A673 (cell line): ENCODE data around the gene TMEM178A. TPM values are rescaled to one million over a fixed set of nuclear protein-coding genes. Genes with fewer than 3 reads are reported as not detected.

Experiments
- BruUV-seq: library from RNA; stranded (reverse); fragments of 400-500 nt; replicated peaks from 2 replicates; lab custom pipeline; 2021; lab: Mats Ljungman, UMichigan
- CTCF ChIA-PET: fragments of 300-600 bp; sonication (Branson Sonifier 250); formaldehyde crosslinking; loops from one replicate; lab custom pipeline; 2022; ENCODE audit warnings: antibody characterized with exemption; lab: Charles Lee
- POLR2A ChIA-PET: fragments of 300-600 bp; sonication (Branson Sonifier 250); formaldehyde crosslinking; loops from one replicate; lab custom pipeline; 2022; ENCODE audit warnings: antibody characterized with exemption; ENCODE audit not compliant: low non-redundant PET; lab: Charles Lee
- DNase-seq: peaks from one replicate; pipeline ENCODE4 v3.0.0-alpha.2; 2015; ENCODE audit warnings: low spot score
- H3K27ac ChIP-seq: fragments of 200-600 bp; sonication (generic); 2 replicates; pipeline ENCODE4 v1.5.1; 2016; ENCODE audit warnings: mixed run types, low read depth, mild to moderate bottlenecking, mixed read lengths, antibody characterized with exemption, low read length; ENCODE audit not compliant: poor library complexity, severe bottlenecking
- H3K27me3 ChIP-seq: fragments of 200-600 bp; sonication (generic); replicated peaks from 2 replicates; pipeline ENCODE4 v1.6.1; 2017; ENCODE audit warnings: mixed run types, low read depth, mild to moderate bottlenecking, mixed read lengths, antibody characterized with exemption, low read length; ENCODE audit not compliant: insufficient read depth, poor library complexity
- H3K36me3 ChIP-seq: fragments of 200-600 bp; sonication (generic); 2 replicates; pipeline ENCODE4 v1.6.1; 2016; ENCODE audit warnings: mixed run types, mild to moderate bottlenecking, mixed read lengths, antibody characterized with exemption, low read length; ENCODE audit not compliant: insufficient read depth, poor library complexity, severe bottlenecking
- H3K4me1 ChIP-seq: fragments of 200-600 bp; sonication (generic); 2 replicates; pipeline ENCODE4 v1.6.1; 2017; ENCODE audit warnings: mixed run types, mild to moderate bottlenecking, mixed read lengths, antibody characterized with exemption, low read length; ENCODE audit not compliant: insufficient read depth, poor library complexity, severe bottlenecking
- H3K4me3 ChIP-seq: fragments of 200-600 bp; sonication (generic); 2 replicates; pipeline ENCODE4 v1.5.1; 2016; ENCODE audit warnings: low read depth, mixed run types, mild to moderate bottlenecking, mixed read lengths, low read length; ENCODE audit not compliant: poor library complexity, severe bottlenecking
- H3K9me3 ChIP-seq: fragments of 200-600 bp; sonication (generic); 2 replicates; pipeline ENCODE4 v1.6.1; 2016; ENCODE audit warnings: mixed run types, low read depth, mild to moderate bottlenecking, mixed read lengths, antibody characterized with exemption, low read length; ENCODE audit not compliant: poor library complexity, severe bottlenecking
- CTCF ChIP-seq: fragments of 300-800, 200-600 bp; sonication (generic); conservative IDR thresholded peaks from 2 replicates; pipeline ENCODE4 v1.5.1; 2017; ENCODE audit warnings: low read depth, mild to moderate bottlenecking, antibody characterized with exemption, low read length, moderate library complexity, mixed read lengths
- EZH2 ChIP-seq: fragments of 200-600 bp; sonication (generic); IDR thresholded peaks from 2 replicates; pipeline ENCODE4 v1.6.1; 2017; ENCODE audit warnings: borderline replicate concordance, low read depth, mild to moderate bottlenecking, mixed read lengths, antibody characterized with exemption, low read length; ENCODE audit not compliant: poor library complexity, severe bottlenecking
- intact Hi-C: fragments of 100-400 bp; cut with micrococcal nuclease; formaldehyde crosslinking; loops from one replicate; pipeline ENCODE4 v1.10.0; 2022; ENCODE audit not compliant: unreplicated experiment
- total RNA-seq: library from RNA; stranded (reverse); gene quantifications from 2 replicates; pipeline ENCODE4 v1.2.3, GENCODE V29; 2021

TMEM178A gene
- total RNA-seq, 1 experiment from 2014 or later: 0.21 TPM

GRCh38 chr2:39659765-39660611 is 5.7 kb upstream of the TMEM178A start:
- Histone ChIP-seq H3K27me3 (peaks cover 20% of the 10 kb centered on the region), H3K4me3 (no peak overlapping the region), H3K4me1 (no peaks in the 10 kb centered on the region), H3K36me3 (no peaks in the 10 kb centered on the region), H3K9me3 (no peaks in the 10 kb centered on the region), H3K27ac (no peak overlapping the region)
- DNase-seq: no peak
- POLR2A ChIA-PET: no interaction called here
- intact Hi-C loops: no loop called here
- no TSS peak for BruUV-seq
- CTCF ChIA-PET: no interaction called here
- no peak for TF ChIP-seq EZH2
- no peak for TF ChIP-seq CTCF

GRCh38 chr2:39660612-39661236 is 5.0 kb upstream of the TMEM178A start:
- Histone ChIP-seq H3K36me3 (no peaks in the 10 kb centered on the region), H3K27ac (no peak overlapping the region), H3K4me3 (no peak overlapping the region), H3K9me3 (no peaks in the 10 kb centered on the region), H3K27me3 (peaks cover 25% of the 10 kb centered on the region), H3K4me1 (no peaks in the 10 kb centered on the region)
- TF ChIP-seq CTCF (no peak), EZH2 (no peak)
- no TSS peak for BruUV-seq
- POLR2A ChIA-PET: no interaction called here
- no peak for DNase-seq
- CTCF ChIA-PET: no interaction called here
- intact Hi-C loops: no loop called here

- TF ChIP-seq EZH2 (no peak), CTCF (no peak)
- CTCF ChIA-PET: no interaction called here
Measured at GRCh38 chr2:39661826-39662225, 3.9 kb upstream of the TMEM178A start.

More at GRCh38 chr2:39661826-39662225, 3.9 kb upstream of the TMEM178A start:
- intact Hi-C loops: no loop called here
- Histone ChIP-seq H3K9me3 (no peaks in the 10 kb centered on the region), H3K36me3 (no peaks in the 10 kb centered on the region), H3K4me1 (peaks cover 6% of the 10 kb centered on the region), H3K27ac (no peak overlapping the region), H3K4me3 (no peak overlapping the region), H3K27me3 (peaks cover 35% of the 10 kb centered on the region)
- DNase-seq: no peak
- POLR2A ChIA-PET: no interaction called here
- no TSS peak for BruUV-seq
